Cardiac muscle cell (in vitro differentiated cells and primary cell): ENCODE results near the gene NDUFAF8. TPM values are rescaled to one million over a fixed set of nuclear protein-coding genes. Genes with fewer than 3 reads are reported as not detected.

Source experiments
- DNase-seq, 2 donors: peaks; one replicate each; pipeline versions ENCODE4 v3.0.0 to v3.0.0-alpha.2; 2010 to 2017; ENCODE audit warnings: low read depth in 1 of 2, low spot score in 1 of 2
- H3K27ac ChIP-seq: fragments of 200-600 bp; sonication (generic); 2 replicates; pipeline ENCODE4 v1.5.1; 2016
- H3K27me3 ChIP-seq: fragments of 200-600 bp; sonication (generic); 2 replicates; pipeline ENCODE4 v1.6.0; 2016; ENCODE audit warnings: control low read depth
- H3K36me3 ChIP-seq: fragments of 200-600 bp; sonication (generic); 2 replicates; pipeline ENCODE4 v1.5.1; 2016; ENCODE audit warnings: control low read depth
- H3K4me1 ChIP-seq: fragments of 200-600 bp; sonication (generic); 2 replicates; pipeline ENCODE4 v1.8.1; 2017; ENCODE audit warnings: low read depth, mild to moderate bottlenecking, mixed run types
- H3K4me3 ChIP-seq: fragments of 200-600 bp; sonication (generic); 2 replicates; pipeline ENCODE4 v1.5.1; 2016; ENCODE audit warnings: mild to moderate bottlenecking
- H3K9me3 ChIP-seq: fragments of 200-600 bp; sonication (generic); 2 replicates; pipeline ENCODE4 v1.5.1; 2017; ENCODE audit warnings: low read depth, mild to moderate bottlenecking, control low read depth
- CTCF ChIP-seq: IDR thresholded peaks from 2 replicates; pipeline ENCODE4 v1.5.1; 2012; ENCODE audit warnings: low read depth, mild to moderate bottlenecking, low read length
- polyA plus RNA-seq: library from polyadenylated mRNA; unstranded; fragments of >200 nt; fragmentation: Nextera tagmentation; extraction: Ambion mirVana; gene quantifications from 2 replicates; pipeline ENCODE4 v1.2.1, GENCODE V29; 2016
- total RNA-seq: library from RNA; depleted of rRNA; stranded (reverse); fragments of >200 nt; gene quantifications from 2 replicates; pipeline ENCODE4 v1.2.3, GENCODE V29; 2016

Gene NDUFAF8
- total and polyA plus RNA-seq, 2 experiments from 2014 or later = 52.3 to 142 TPM

DNA sequence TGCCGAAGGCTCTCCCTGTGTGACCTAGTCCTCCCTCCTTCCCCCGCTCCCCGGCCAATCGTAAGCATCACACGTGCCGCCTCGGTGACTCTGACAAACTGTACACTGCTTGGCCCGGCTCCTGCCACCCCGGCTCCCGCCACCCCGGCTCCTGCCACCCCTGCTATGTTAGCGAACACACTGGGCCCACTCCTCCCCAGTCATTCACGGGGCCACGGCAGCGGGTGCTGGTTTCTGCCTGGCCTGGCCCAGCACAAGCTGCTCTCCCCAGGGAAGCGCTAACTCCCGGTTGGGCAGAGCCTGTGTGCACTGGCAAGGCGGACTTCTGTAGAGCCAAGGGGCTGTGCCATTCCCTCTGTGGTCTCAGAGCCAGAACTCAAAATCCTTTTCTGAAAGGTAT is 22.0 kb downstream of the NDUFAF8 start:
- Histone ChIP-seq H3K9me3 (no peaks in the 10 kb centered on the region), H3K4me1 (no peaks in the 10 kb centered on the region), H3K36me3 (no peaks in the 10 kb centered on the region), H3K27me3 (no peaks in the 10 kb centered on the region), H3K4me3 (no peak overlapping the region), H3K27ac (no peak overlapping the region)
- no peak for DNase-seq
- no peak for TF ChIP-seq CTCF

DNA sequence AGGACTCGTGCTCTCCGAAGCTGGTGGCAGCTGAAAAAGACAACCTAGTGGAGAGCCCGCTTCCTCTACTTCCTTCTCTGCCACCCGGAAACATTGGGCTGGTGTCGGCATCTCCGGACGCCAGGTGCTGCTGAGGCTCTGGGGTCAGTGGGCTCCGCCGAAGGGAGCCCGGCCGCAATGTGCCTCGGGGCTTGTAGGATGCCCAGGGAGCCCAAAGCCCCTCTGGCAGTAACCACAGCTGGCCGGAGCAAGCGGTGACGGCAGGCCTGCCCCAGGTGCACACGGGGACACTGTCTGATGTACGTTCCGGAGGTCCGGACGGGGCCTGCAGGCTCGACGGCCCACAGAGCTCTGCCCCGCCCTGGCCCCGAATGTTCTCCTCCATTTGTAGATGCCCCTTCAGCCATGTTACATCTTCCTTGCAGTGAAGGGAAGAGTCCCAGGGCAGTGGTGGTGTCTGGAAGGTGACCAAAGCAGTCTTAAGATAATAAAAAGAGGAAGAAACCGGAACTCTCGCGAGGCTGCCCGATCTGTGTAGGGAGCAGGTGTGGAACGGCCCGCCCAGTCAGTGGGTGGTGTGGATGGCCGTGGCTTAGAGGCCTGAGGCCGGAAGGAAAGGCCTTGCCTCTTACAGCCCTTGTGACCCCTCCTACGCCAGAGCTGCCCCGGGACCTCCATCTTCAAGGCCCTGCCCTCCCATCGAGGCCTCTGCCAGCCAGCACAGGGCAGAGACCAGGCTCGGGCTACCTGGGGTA is 22.6 kb downstream of the NDUFAF8 start:
- H3K27ac ChIP-seq = no peak overlapping the region
- H3K4me1 ChIP-seq = no peaks in the 10 kb centered on the region
- H3K9me3 ChIP-seq = no peaks in the 10 kb centered on the region
- H3K27me3 ChIP-seq = no peaks in the 10 kb centered on the region
- no peaks in the 10 kb centered on the region for H3K36me3 ChIP-seq
- no peak for DNase-seq
- H3K4me3 ChIP-seq = no peak overlapping the region
- no peak for TF ChIP-seq CTCF

GRCh38 chr17:81263371-81264181 is 24.5 kb downstream of the NDUFAF8 start:
- H3K4me3 ChIP-seq = no peak overlapping the region
- peaks cover 2% of the 10 kb centered on the region for H3K36me3 ChIP-seq

DNA sequence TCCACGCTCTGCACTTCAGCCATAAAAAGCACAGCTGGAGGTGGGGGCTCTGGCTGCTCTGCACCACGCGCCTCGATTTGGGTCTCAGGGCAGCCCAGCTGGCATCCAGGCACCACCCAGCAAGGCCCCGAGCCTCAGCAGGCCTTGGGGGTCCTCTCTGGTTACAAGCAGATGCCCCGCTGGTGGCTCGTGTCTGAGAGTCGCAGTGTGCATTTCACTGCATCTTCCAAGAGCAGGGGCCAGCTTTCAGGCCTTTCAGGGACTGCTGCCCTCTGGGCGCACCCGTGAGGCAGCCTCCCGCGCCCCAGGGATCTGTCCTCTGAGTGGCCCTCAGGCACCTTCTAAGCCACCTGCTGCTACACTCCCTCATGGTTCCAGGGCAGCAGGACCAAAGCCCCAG is 25.5 kb downstream of the NDUFAF8 start:
- no peaks in the 10 kb centered on the region for H3K27me3 ChIP-seq
- H3K36me3 ChIP-seq = peaks cover 6% of the 10 kb centered on the region
- H3K9me3 ChIP-seq = no peaks in the 10 kb centered on the region
- H3K4me3 ChIP-seq = no peak overlapping the region
- no peak overlapping the region for H3K27ac ChIP-seq
- no peak for DNase-seq
- TF ChIP-seq CTCF = no peak
- H3K4me1 ChIP-seq = no peaks in the 10 kb centered on the region

More at GRCh38 chr17:81263371-81264181, 24.5 kb downstream of the NDUFAF8 start:
- Histone ChIP-seq H3K27me3 (no peaks in the 10 kb centered on the region), H3K9me3 (no peaks in the 10 kb centered on the region), H3K4me1 (no peaks in the 10 kb centered on the region), H3K27ac (no peak overlapping the region)
- DNase-seq = no peak
- TF ChIP-seq CTCF = no peak

DNA sequence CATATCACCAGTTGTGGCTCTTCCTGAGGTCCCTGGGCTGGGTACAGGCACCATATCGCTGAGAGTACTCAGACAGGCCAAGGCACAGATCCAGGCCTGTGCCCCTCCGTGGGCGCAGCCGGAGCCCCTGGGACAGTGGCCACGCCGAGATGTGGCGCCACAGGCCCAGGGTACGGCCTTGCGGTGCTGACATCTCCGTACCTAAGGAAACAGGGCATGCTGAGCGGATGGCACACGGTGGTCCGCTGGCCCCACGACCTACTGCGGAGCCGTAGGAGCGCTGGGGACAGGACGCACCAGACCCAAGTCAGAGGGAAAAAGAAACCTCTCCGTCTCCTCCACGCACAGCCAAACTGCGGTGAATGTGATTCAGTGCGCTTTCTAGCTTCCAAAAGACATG is 26.5 kb downstream of the NDUFAF8 start:
- Histone ChIP-seq H3K4me3 (no peak overlapping the region), H3K4me1 (no peaks in the 10 kb centered on the region), H3K27me3 (no peaks in the 10 kb centered on the region), H3K9me3 (no peaks in the 10 kb centered on the region), H3K27ac (no peak overlapping the region), H3K36me3 (peaks cover 6% of the 10 kb centered on the region)
- no peak for DNase-seq
- no peak for TF ChIP-seq CTCF
